ENCODE measurements around the gene WNT7A.
A peak's percentile ranks its signal among the peaks of the same experiment; 100 is the strongest.
"Not testable (repeated sequence)": the region's sequence is repeated elsewhere in the genome, so short reads cannot be mapped to it uniquely, and the experiment has no call there.

Gene WNT7A

GRCh38 chr3:13879946-13880810 lies at the start of gene WNT7A:
Gene WNT7A, minus strand, starts transcription at chr3:13880071. Its CDS starts 255 bp downstream, at chr3:13879816.
- H3K27ac ChIP-seq = peak within 1 kb of the TSS in 3 of 21 experiments; percentile 25 to 51 (median 40)
- H3K4me3 ChIP-seq = peak within 1 kb of the TSS; percentile 15 to 45 (median 32)

- H3K4me3 ChIP-seq, H3K27ac ChIP-seq: not testable (repeated sequence)
Observed at GRCh38 chr3:13928741-13929140, 48.9 kb upstream of the WNT7A start.

GRCh38 chr3:13927295-13927694 lies 47.4 kb upstream of the WNT7A start:
- Histone ChIP-seq H3K4me3 (no peak overlapping the region), H3K27ac (no peak overlapping the region)

- no peak overlapping the region for H3K4me3 ChIP-seq
- H3K27ac ChIP-seq = no peak overlapping the region
Observed at GRCh38 chr3:13916375-13916774, 36.5 kb upstream of the WNT7A start.

GRCh38 chr3:13902648-13903238 lies 22.9 kb upstream of the WNT7A start:
- Histone ChIP-seq H3K4me3 (no peak overlapping the region), H3K27ac (no peak overlapping the region)

GRCh38 chr3:13901935-13902584 lies 22.2 kb upstream of the WNT7A start:
- H3K4me3 ChIP-seq = no peak overlapping the region
- H3K27ac ChIP-seq = no peak overlapping the region

GRCh38 chr3:13898346-13898745 lies 18.5 kb upstream of the WNT7A start:
- Histone ChIP-seq H3K4me3 (no peak overlapping the region), H3K27ac (no peak overlapping the region)

GRCh38 chr3:13896473-13897154 lies 16.7 kb upstream of the WNT7A start:
- peak overlapping the region in 4 of 21 experiments; percentile 65 to 83 (median 82) for H3K27ac ChIP-seq

GRCh38 chr3:13895155-13896105 lies 15.6 kb upstream of the WNT7A start:
- Histone ChIP-seq H3K4me3 (peak overlapping the region; percentile 37 to 65 (median 55)), H3K27ac (peak overlapping the region in 19 of 21 experiments; percentile 45 to 83 (median 71))

More at GRCh38 chr3:13896473-13897154, 16.7 kb upstream of the WNT7A start:
- H3K4me3 ChIP-seq = peak overlapping the region in 4 of 7 experiments; percentile 55 to 65 (median 58)

- H3K4me3 ChIP-seq = peak overlapping the region; percentile 37 to 65 (median 55)
- peak overlapping the region in 3 of 21 experiments; percentile 7 to 81 (median 34) for H3K27ac ChIP-seq
Observed at GRCh38 chr3:13894807-13895154, 14.9 kb upstream of the WNT7A start.

- H3K27ac ChIP-seq = peak overlapping the region in 1 of 21 experiments; percentile 7
Observed at GRCh38 chr3:13894096-13894806, 14.4 kb upstream of the WNT7A start.

GRCh38 chr3:13892304-13892703 lies 12.4 kb upstream of the WNT7A start:
- no peak overlapping the region for H3K27ac ChIP-seq
- no peak overlapping the region for H3K4me3 ChIP-seq

More at GRCh38 chr3:13894096-13894806, 14.4 kb upstream of the WNT7A start:
- no peak overlapping the region for H3K4me3 ChIP-seq

- no peak overlapping the region for H3K4me3 ChIP-seq
- H3K27ac ChIP-seq = no peak overlapping the region
Observed at GRCh38 chr3:13891492-13892073, 11.7 kb upstream of the WNT7A start.

GRCh38 chr3:13891017-13891392 lies 11.1 kb upstream of the WNT7A start:
- peak overlapping the region in 2 of 21 experiments; percentile 5 to 8 for H3K27ac ChIP-seq
- H3K4me3 ChIP-seq = no peak overlapping the region

- H3K4me3 ChIP-seq = no peak overlapping the region
- H3K27ac ChIP-seq = peak overlapping the region in 3 of 21 experiments; percentile 5 to 60 (median 8)
Observed at GRCh38 chr3:13890377-13891016, 10.6 kb upstream of the WNT7A start.

GRCh38 chr3:13888576-13888975 lies 8.7 kb upstream of the WNT7A start:
- no peak overlapping the region for H3K4me3 ChIP-seq
- no peak overlapping the region for H3K27ac ChIP-seq

Data from skin epidermis (tissue), 12 donors.